Suprapubic skin (tissue), 3 donors: ENCODE results near the gene TRIM45.

Source experiments
- CTCF ChIP-seq, 2 donors: fragments of 200-600 bp in 1 of 2; fragments of 450-650 bp in 1 of 2; sonication (generic) in 1 of 2; IDR thresholded peaks; one replicate each; pipeline ENCODE4 v1.5.1; 2016 to 2019; ENCODE audit warnings: antibody characterized with exemption in 2 of 2, mild to moderate bottlenecking in 1 of 2, moderate library complexity in 1 of 2
- EP300 ChIP-seq: sonication (generic); formaldehyde crosslinking; IDR thresholded peaks from one replicate; pipeline ENCODE4 v1.6.1; 2017; ENCODE audit warnings: antibody characterized with exemption

GRCh38 chr1:117124661-117125060 is 3.1 kb upstream of the TRIM45 start:
- TF ChIP-seq CTCF (IDR thresholded peaks at IDR 0.05) (no peak), EP300 (no peak)
